IMR-90 (cell line): ENCODE measurements around the gene KCNE5. TPM values are rescaled to one million over a fixed set of nuclear protein-coding genes. Genes with fewer than 3 reads are reported as not detected.
"Not testable (repeated sequence)": the region's sequence is repeated elsewhere in the genome, so short reads cannot be mapped to it uniquely, and the experiment has no call there.

Experiments used
- ATAC-seq: fragments of 200-7000 bp; cut with Tn5 transposase; 2 replicates; pipeline ENCODE4 v1.9.1; 2020; ENCODE audit warnings: low read depth, mild to moderate bottlenecking, moderate library complexity
- BruUV-seq: library from RNA; stranded (reverse); fragments of 400-500 nt; replicated peaks from 2 replicates; lab custom pipeline; 2021; lab: Mats Ljungman, UMichigan
- CTCF ChIA-PET: fragments of 300-600 bp; formaldehyde crosslinking; extraction: SDS; loops from one replicate; lab custom pipeline; 2021; ENCODE audit warnings: antibody characterized with exemption; lab: Yijun Ruan, JAX
- POLR2A ChIA-PET: fragments of 300-600 bp; sonication (Branson Sonifier 250); formaldehyde crosslinking; loops from one replicate; lab custom pipeline; 2022; ENCODE audit warnings: antibody characterized with exemption; ENCODE audit not compliant: unreplicated experiment; lab: Charles Lee
- DNase-seq: peaks from one replicate; pipeline ENCODE4 v3.0.0; 2013
- H2AFZ ChIP-seq: replicated peaks from 2 replicates; pipeline ENCODE3; 2013; ENCODE audit warnings: low read length, mild to moderate bottlenecking; ENCODE audit not compliant: poor library complexity
- H2AK5ac ChIP-seq: 2 replicates; pipeline ENCODE4 v1.6.1; 2013; ENCODE audit warnings: low read depth, low read length, inconsistent platforms
- H2AK9ac ChIP-seq: replicated peaks from 2 replicates; pipeline ENCODE3; 2013; ENCODE audit warnings: mild to moderate bottlenecking, low read depth, low read length, moderate library complexity; ENCODE audit not compliant: poor library complexity
- H2BK120ac ChIP-seq: 2 replicates; pipeline ENCODE4 v1.6.1; 2013; ENCODE audit warnings: low read depth, low read length, inconsistent platforms
- H2BK15ac ChIP-seq: 3 replicates; pipeline ENCODE4 v1.6.1; 2013; ENCODE audit warnings: low read depth, low read length, inconsistent platforms
- H2BK20ac ChIP-seq: 2 replicates; pipeline ENCODE4 v1.6.1; 2013; ENCODE audit warnings: low read depth, mild to moderate bottlenecking, inconsistent platforms, low read length, moderate library complexity
- H2BK5ac ChIP-seq: 2 replicates; pipeline ENCODE4 v1.6.1; 2013; ENCODE audit warnings: mild to moderate bottlenecking, low read depth, low read length, inconsistent platforms; ENCODE audit not compliant: poor library complexity, severe bottlenecking
- H3K14ac ChIP-seq: replicated peaks from 2 replicates; pipeline ENCODE4 v1.6.1; 2013; ENCODE audit warnings: low read depth, low read length, inconsistent platforms
- H3K18ac ChIP-seq: 2 replicates; pipeline ENCODE4 v1.6.1; 2013; ENCODE audit warnings: low read depth, low read length, control low read depth
- H3K23ac ChIP-seq: 2 replicates; pipeline ENCODE4 v1.6.1; 2013; ENCODE audit warnings: low read depth, low read length, inconsistent platforms
- H3K27ac ChIP-seq: 2 replicates; pipeline ENCODE4 v1.5.1; 2013; ENCODE audit warnings: mild to moderate bottlenecking, control low read depth, low read length; ENCODE audit not compliant: insufficient read depth
- H3K27me3 ChIP-seq: 2 replicates; pipeline ENCODE4 v1.6.1; 2013; ENCODE audit warnings: low read length; ENCODE audit not compliant: control insufficient read depth, insufficient read depth
- H3K36me3 ChIP-seq: 2 replicates; pipeline ENCODE4 v1.6.1; 2013; ENCODE audit warnings: low read length, mixed read lengths; ENCODE audit not compliant: control insufficient read depth, insufficient read depth
- H3K4ac ChIP-seq: 2 replicates; pipeline ENCODE4 v1.6.1; 2013; ENCODE audit warnings: low read depth, low read length, inconsistent platforms
- H3K4me1 ChIP-seq: 2 replicates; pipeline ENCODE4 v1.6.1; 2013; ENCODE audit warnings: low read length, mixed read lengths; ENCODE audit not compliant: control insufficient read depth, insufficient read depth
- H3K4me2 ChIP-seq: 2 replicates; pipeline ENCODE4 v1.6.1; 2013; ENCODE audit warnings: low read depth, mild to moderate bottlenecking, control low read depth, low read length, moderate library complexity
- H3K4me3 ChIP-seq: 2 replicates; pipeline ENCODE4 v1.5.1; 2013; ENCODE audit warnings: low read depth, mild to moderate bottlenecking, control low read depth, low read length, moderate library complexity; ENCODE audit not compliant: insufficient read depth
- H3K56ac ChIP-seq: 2 replicates; pipeline ENCODE4 v1.6.1; 2013; ENCODE audit warnings: low read length, inconsistent platforms; ENCODE audit not compliant: insufficient read depth; ENCODE audit errors: extremely low read depth
- H3K79me1 ChIP-seq, 2 experiments: 2 replicates each; pipeline ENCODE4 v1.6.1; 2013; ENCODE audit warnings: low read length in 2 of 2, inconsistent platforms in 1 of 2, low read depth in 1 of 2
- H3K9ac ChIP-seq: 2 replicates; pipeline ENCODE4 v1.6.1; 2013; ENCODE audit warnings: low read depth, low read length, control low read depth
- H3K9me1 ChIP-seq: 2 replicates; pipeline ENCODE4 v1.6.1; 2013; ENCODE audit warnings: low read length, inconsistent platforms; ENCODE audit not compliant: insufficient read depth
- H3K9me3 ChIP-seq: 2 replicates; pipeline ENCODE4 v1.6.1; 2013; ENCODE audit warnings: low read length; ENCODE audit not compliant: control insufficient read depth, insufficient read depth
- H4K20me1 ChIP-seq: 2 replicates; pipeline ENCODE4 v1.6.1; 2013; ENCODE audit warnings: low read length, inconsistent platforms; ENCODE audit not compliant: insufficient read depth
- H4K5ac ChIP-seq: 2 replicates; pipeline ENCODE4 v1.6.1; 2013; ENCODE audit warnings: mild to moderate bottlenecking, low read depth, low read length, control low read depth
- H4K8ac ChIP-seq, 2 experiments: 2 replicates each; pipeline ENCODE4 v1.6.1; 2013; ENCODE audit warnings: low read depth in 2 of 2, low read length in 2 of 2, control low read depth in 1 of 2, inconsistent platforms in 1 of 2
- H4K91ac ChIP-seq: 2 replicates; pipeline ENCODE4 v1.6.1; 2013; ENCODE audit warnings: low read depth, low read length, inconsistent platforms; ENCODE audit not compliant: insufficient read depth
- MAFK ChIP-seq: IDR thresholded peaks from 2 replicates; pipeline ENCODE4 v1.6.1; 2012; ENCODE audit warnings: low read depth, low read length, improper control_type of control experiment
- POLR2A ChIP-seq: IDR thresholded peaks from 2 replicates; pipeline ENCODE4 v1.6.1; 2012; ENCODE audit warnings: mild to moderate bottlenecking, low read depth, low read length
- RFX5 ChIP-seq: IDR thresholded peaks from 2 replicates; pipeline ENCODE4 v1.8.0; 2012; ENCODE audit warnings: low read depth, mild to moderate bottlenecking, low read length, moderate library complexity
- WGBS, 2 experiments: methylation state at CpG; one replicate each; pipeline versions ENCODE4 v1.1.5 to v1.1.7; 2013; ENCODE audit warnings: missing lambda C conversion rate in 2 of 2; ENCODE audit not compliant: insufficient read length in 1 of 2; ENCODE audit errors: extremely low coverage in 2 of 2; 5-methylcytosine and 5-hydroxymethylcytosine counted together
- dilution Hi-C: fragments of 300-500 bp; cut with HindIII; formaldehyde crosslinking; loops from one replicate; pipeline ENCODE4 v1.14.3; 2018; ENCODE audit warnings: low sequenced_read_pairs; ENCODE audit not compliant: unreplicated experiment
- in situ Hi-C: fragments of 300-500 bp; cut with MboI; formaldehyde crosslinking; loops from 3 replicates; pipeline ENCODE4 v1.14.3; 2019; ENCODE audit warnings: low sequenced_read_pairs, inconsistent platforms, mixed read lengths
- intact Hi-C: fragments of 100-400 bp; cut with micrococcal nuclease; formaldehyde crosslinking; loops from 2 replicates; pipeline ENCODE4 v1.10.0; 2022
- polyA plus RNA-seq, 3 experiments: library from polyadenylated mRNA; depleted of rRNA; stranded (reverse); fragments of >200 nt; gene quantifications; 2 replicates each; pipeline ENCODE4 v1.2.3, GENCODE V29; 2012; ENCODE audit warnings: low replicate concordance in 1 of 3
- total RNA-seq: library from RNA; depleted of rRNA; stranded (reverse); fragments of >200 nt; gene quantifications from 2 replicates; pipeline ENCODE4 v1.2.3, GENCODE V29; 2012

Gene KCNE5
- total and polyA plus RNA-seq, 2 of the 4 experiments (the other 2 are of a cell fraction), result 0.15 to 0.18 TPM

DNA sequence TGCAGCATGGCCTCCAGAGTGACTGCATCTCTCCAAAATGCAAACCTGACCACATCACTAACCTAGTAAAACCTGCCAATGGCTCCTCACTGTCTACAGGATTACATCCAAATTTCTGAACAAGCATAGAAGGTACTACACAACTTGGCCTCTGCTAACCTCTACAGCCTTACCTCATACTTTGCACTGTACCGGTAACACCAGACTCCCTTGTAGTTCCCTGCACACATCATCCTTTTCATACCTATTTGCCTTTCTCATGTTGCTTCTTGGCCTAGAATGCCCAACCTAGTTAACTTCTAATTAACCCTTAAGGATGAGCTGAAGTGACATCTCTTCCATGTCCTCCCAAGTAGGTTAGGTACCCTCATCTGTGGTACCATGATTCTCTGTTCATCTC is 33.4 kb upstream of the KCNE5 start:
- H3K14ac ChIP-seq, result no peak overlapping the region
- CTCF ChIA-PET, result no interaction called here
- POLR2A ChIA-PET, result no interaction called here
- DNase-seq (no peak), ATAC-seq (no peak)
- H3K4ac ChIP-seq, result no peak overlapping the region
- no peaks in the 10 kb centered on the region for H3K9me3 ChIP-seq
- H4K5ac ChIP-seq, result no peak overlapping the region
- H2AK5ac ChIP-seq, result no peak overlapping the region
- dilution Hi-C loops (no loop called here), in situ Hi-C loops (no loop called here), intact Hi-C loops (no loop called here)
- 86% methylated on average over 1 of the region's 1 CpG; no CpG with 5 or more reads in 1 of the 2 experiments for WGBS, 2 experiments
- no peak overlapping the region for H3K23ac ChIP-seq
- H2BK5ac ChIP-seq, result no peak overlapping the region
- H4K8ac ChIP-seq, result no peak overlapping the region
- H3K9ac ChIP-seq, result no peak overlapping the region
- no peak overlapping the region for H3K4me3 ChIP-seq
- peaks cover 0 to 6% of the 10 kb centered on the region in 2 experiments; a peak in 2 of 4 replicates for H3K79me1 ChIP-seq
- no peak overlapping the region for H2AK9ac ChIP-seq
- H2BK15ac ChIP-seq, result no peak overlapping the region
- no peaks in the 10 kb centered on the region; the same call in 1 of the 2 replicates for H4K20me1 ChIP-seq
- no peaks in the 10 kb centered on the region; the same call in 1 of the 2 replicates for H3K9me1 ChIP-seq
- H3K27me3 ChIP-seq, result no peaks in the 10 kb centered on the region
- no peak overlapping the region for H3K56ac ChIP-seq
- H2BK20ac ChIP-seq, result no peak overlapping the region
- H3K18ac ChIP-seq, result no peak overlapping the region
- peaks cover 9% of the 10 kb centered on the region for H3K36me3 ChIP-seq
- H3K4me1 ChIP-seq, result no peaks in the 10 kb centered on the region
- no peak for TF ChIP-seq RFX5
- TF ChIP-seq POLR2A, result no peak
- no peak for TF ChIP-seq MAFK
- H3K4me2 ChIP-seq, result no peak overlapping the region
- H2AFZ ChIP-seq, result no peak overlapping the region
- H4K91ac ChIP-seq, result no peak overlapping the region
- H2BK120ac ChIP-seq, result no peak overlapping the region
- no TSS peak for BruUV-seq
- H3K27ac ChIP-seq, result no peak overlapping the region

DNA sequence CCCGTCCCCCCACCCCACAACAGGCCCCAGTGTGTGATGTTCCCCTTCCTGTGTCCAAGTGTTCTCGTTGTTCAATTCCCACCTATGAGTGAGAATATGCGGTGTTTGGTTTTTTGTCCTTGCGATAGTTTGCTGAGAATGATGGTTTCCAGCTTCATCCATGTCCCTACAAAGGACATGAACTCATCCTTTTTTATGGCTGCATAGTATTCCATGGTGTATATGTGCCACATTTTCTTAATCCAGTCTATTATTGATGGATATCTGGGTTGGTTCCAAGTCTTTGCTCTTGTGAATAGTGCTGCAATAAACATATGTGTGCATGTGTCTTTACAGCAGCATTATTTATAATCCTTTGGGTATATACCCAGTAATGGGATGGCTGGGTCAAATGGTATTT is 32.4 kb upstream of the KCNE5 start:
- WGBS, 2 experiments, result no CpG with 5 or more reads among the region's 4 CpGs
- ATAC-seq, H3K27me3 ChIP-seq, DNase-seq, H2AFZ ChIP-seq, H3K4me2 ChIP-seq, H2BK15ac ChIP-seq, H3K9me1 ChIP-seq, H4K91ac ChIP-seq, intact Hi-C loops, H3K4ac ChIP-seq, H3K4me3 ChIP-seq, H2BK5ac ChIP-seq, H4K5ac ChIP-seq, H3K27ac ChIP-seq, H3K23ac ChIP-seq, H2BK120ac ChIP-seq, H3K36me3 ChIP-seq, H3K9ac ChIP-seq, H3K18ac ChIP-seq, H3K56ac ChIP-seq, H3K9me3 ChIP-seq, H4K8ac ChIP-seq, H3K14ac ChIP-seq, H3K79me1 ChIP-seq, H2AK9ac ChIP-seq, dilution Hi-C loops, H2AK5ac ChIP-seq, H3K4me1 ChIP-seq, H4K20me1 ChIP-seq, BruUV-seq, in situ Hi-C loops, POLR2A ChIA-PET, H2BK20ac ChIP-seq: not testable (repeated sequence)
- CTCF ChIA-PET, result interaction anchor here (0.6 kb wide), 1 partner anchor 244 kb away, joined by 6 read pairs; no protein-coding TSS in a partner anchor
